Metanephros (tissue), 2 donors: Measurements from ENCODE around the gene SCCPDH. TPM values are rescaled to one million over a fixed set of nuclear protein-coding genes. Genes with fewer than 3 reads are reported as not detected.

Source experiments
- small RNA-seq: library from RNA; depleted of rRNA; stranded (forward); fragments of <200 nt; gene quantifications from one replicate; pipeline ENCODE3, GENCODE V24; 2014; ENCODE audit warnings: low replicate concordance
- total RNA-seq: library from RNA; depleted of rRNA; stranded (reverse); fragments of >200 nt; gene quantifications from one replicate; pipeline ENCODE4 v1.2.3, GENCODE V29; 2014

SCCPDH gene, protein sequence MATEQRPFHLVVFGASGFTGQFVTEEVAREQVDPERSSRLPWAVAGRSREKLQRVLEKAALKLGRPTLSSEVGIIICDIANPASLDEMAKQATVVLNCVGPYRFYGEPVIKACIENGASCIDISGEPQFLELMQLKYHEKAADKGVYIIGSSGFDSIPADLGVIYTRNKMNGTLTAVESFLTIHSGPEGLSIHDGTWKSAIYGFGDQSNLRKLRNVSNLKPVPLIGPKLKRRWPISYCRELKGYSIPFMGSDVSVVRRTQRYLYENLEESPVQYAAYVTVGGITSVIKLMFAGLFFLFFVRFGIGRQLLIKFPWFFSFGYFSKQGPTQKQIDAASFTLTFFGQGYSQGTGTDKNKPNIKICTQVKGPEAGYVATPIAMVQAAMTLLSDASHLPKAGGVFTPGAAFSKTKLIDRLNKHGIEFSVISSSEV
- total RNA-seq = 41.6 TPM

DNA sequence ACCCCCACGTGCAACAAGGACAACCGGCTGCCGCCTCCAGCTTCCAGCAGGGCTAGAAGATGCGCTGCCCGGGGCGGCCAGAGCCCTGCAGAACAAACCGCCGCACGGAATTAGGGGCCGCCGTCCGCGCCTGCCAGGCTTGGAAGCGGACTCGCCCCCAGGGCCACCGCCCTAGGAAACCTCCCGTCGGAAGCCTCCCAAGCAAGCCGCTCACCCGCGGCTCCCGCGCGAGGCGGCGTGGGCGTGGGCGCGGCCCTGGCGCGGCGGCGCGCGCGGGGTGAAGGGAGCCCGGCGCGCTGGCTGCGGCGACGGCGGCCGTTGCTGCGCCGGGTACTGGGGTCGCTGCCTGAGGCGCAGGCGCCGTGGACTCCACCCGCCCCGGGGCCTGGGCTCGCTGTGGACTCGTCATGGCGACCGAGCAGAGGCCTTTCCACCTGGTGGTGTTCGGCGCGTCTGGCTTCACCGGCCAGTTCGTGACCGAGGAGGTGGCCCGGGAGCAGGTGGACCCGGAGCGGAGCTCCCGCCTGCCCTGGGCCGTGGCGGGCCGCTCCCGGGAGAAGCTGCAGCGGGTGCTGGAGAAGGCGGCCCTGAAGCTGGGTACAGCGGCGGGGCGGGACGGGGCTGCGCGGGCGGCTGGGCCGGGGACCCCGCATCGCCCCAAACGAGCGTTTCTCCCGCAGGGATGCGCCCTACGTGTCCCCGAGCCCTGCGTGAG lies at the start of gene SCCPDH:
Gene SCCPDH, plus strand, starts transcription at position 394 of the 715 bp plus-strand sequence. Its CDS starts 14 bp downstream, at position 408.

Small RNAs within 50 kb of the gene (small RNA-seq; reads per million reads assigned to genes)
- gene AC113174.1 = not detected

Other genes with a start within 250 kb of the SCCPDH start
- gene SMYD3, start 217.1 kb upstream of the SCCPDH start, total RNA-seq = 44.6 TPM
- 13.7 TPM for gene TFB2M, start 158.1 kb upstream of the SCCPDH start, total RNA-seq
- gene CNST, start 158.0 kb upstream of the SCCPDH start, total RNA-seq = 22.9 TPM
- gene AHCTF1, start 207.5 kb downstream of the SCCPDH start, total RNA-seq = 28.9 TPM